Left kidney (tissue), 1 donor: ENCODE measurements around the gene SLC6A15. TPM values are rescaled to one million over a fixed set of nuclear protein-coding genes. Genes with fewer than 3 reads are reported as not detected.

Experiments used
- polyA plus RNA-seq: library from polyadenylated mRNA; unstranded; fragments of 120-200 nt; gene quantifications from one replicate; pipeline ENCODE4 v1.2.1, GENCODE V29; 2013; ENCODE audit not compliant: insufficient read length

Gene SLC6A15
- polyA plus RNA-seq, 1 donor, result 1.1 TPM

Other genes with a start within 250 kb of the SLC6A15 start
- 0.88 TPM for gene TSPAN19, start 123.5 kb upstream of the SLC6A15 start, polyA plus RNA-seq
- 37.4 TPM for gene LRRIQ1, start 123.6 kb upstream of the SLC6A15 start, polyA plus RNA-seq